Measurements from ENCODE around the gene SLC1A6.
"Not testable (repeated sequence)": the region's sequence is repeated elsewhere in the genome, so short reads cannot be mapped to it uniquely, and the experiment has no call there.

The SLC1A6 gene

GRCh38 chr19:14979476-14980255 is at the start of gene SLC1A6:
TSS of gene SLC1A6 (minus strand) at chr19:14979864. CDS start at chr19:14972910, 6,954 bp downstream.
- DNase-seq, result peak; percentile 15

- no peak for DNase-seq
Observed at GRCh38 chr19:15028490-15028889, 48.8 kb upstream of the SLC1A6 start.

GRCh38 chr19:15025217-15025616 is 45.6 kb upstream of the SLC1A6 start:
- peak; percentile 63 for DNase-seq

GRCh38 chr19:15022752-15023151 is 43.1 kb upstream of the SLC1A6 start:
- no peak for DNase-seq

GRCh38 chr19:15021286-15022007 is 41.8 kb upstream of the SLC1A6 start:
- DNase-seq, result no peak

GRCh38 chr19:15018836-15019235 is 39.2 kb upstream of the SLC1A6 start:
- DNase-seq, result not testable (repeated sequence)

- DNase-seq, result peak; percentile 64
Observed at GRCh38 chr19:15015946-15016542, 36.4 kb upstream of the SLC1A6 start.

- DNase-seq, result peak; percentile 35
Observed at GRCh38 chr19:15014579-15014978, 34.9 kb upstream of the SLC1A6 start.

GRCh38 chr19:15010501-15011300 is 31.0 kb upstream of the SLC1A6 start:
- peak; percentile 48 for DNase-seq

- no peak for DNase-seq
Observed at GRCh38 chr19:15008308-15008707, 28.6 kb upstream of the SLC1A6 start.

- DNase-seq, result no peak
Observed at GRCh38 chr19:14997981-14998380, 18.3 kb upstream of the SLC1A6 start.

- DNase-seq, result no peak
Observed at GRCh38 chr19:14992780-14993179, 13.1 kb upstream of the SLC1A6 start.

- no peak for DNase-seq
Observed at GRCh38 chr19:14985133-14985532, 5.5 kb upstream of the SLC1A6 start.

- DNase-seq, result no peak
Observed at GRCh38 chr19:14978161-14978776, 1.4 kb downstream of the SLC1A6 start.

- DNase-seq, result no peak
Observed at GRCh38 chr19:14977128-14977527, 2.5 kb downstream of the SLC1A6 start.

GRCh38 chr19:14974488-14974887 is 5.2 kb downstream of the SLC1A6 start:
- no peak for DNase-seq

- DNase-seq, result no peak
Observed at GRCh38 chr19:14972676-14973075, 7.0 kb downstream of the SLC1A6 start.

GRCh38 chr19:14971474-14971873 is 8.2 kb downstream of the SLC1A6 start:
- no peak for DNase-seq

- DNase-seq, result no peak
Observed at GRCh38 chr19:14968247-14968646, 11.4 kb downstream of the SLC1A6 start.

GRCh38 chr19:14961956-14962685 is 17.5 kb downstream of the SLC1A6 start:
- no peak for DNase-seq

- DNase-seq, result no peak
Observed at GRCh38 chr19:14959263-14959662, 20.4 kb downstream of the SLC1A6 start.

- DNase-seq, result no peak
Observed at GRCh38 chr19:14957464-14957863, 22.2 kb downstream of the SLC1A6 start.

Data from hematopoietic multipotent progenitor cell treated with erythropoietin and hydrocortisone succinate and interleukin-3 and kit ligand, for 4 days (in vitro differentiated cells).